K562 (cell line): Measurements from ENCODE around the gene AGO1. TPM values are rescaled to one million over a fixed set of nuclear protein-coding genes. Genes with fewer than 3 reads are reported as not detected.

ENCODE experiments used
- DIDO1 ChIP-seq: fragments of 450-650 bp; IDR thresholded peaks from 2 replicates; pipeline ENCODE4 v1.6.1; 2016; ENCODE audit warnings: low read depth, missing biosample characterization, missing genetic modification characterization
- DPF2 ChIP-seq: fragments of 450-650 bp; IDR thresholded peaks from 2 replicates; pipeline ENCODE4 v1.6.1; 2016
- FOSL1 ChIP-seq: fragments of 200-800 bp; sonication (Bioruptor generic); conservative IDR thresholded peaks from 2 replicates; pipeline ENCODE4 v1.6.1; 2016; ENCODE audit warnings: missing genetic modification characterization, missing compliant biosample characterization
- FOXK2 ChIP-seq, 2 experiments: fragments of 450-650 bp; IDR thresholded peaks in 1 of 2; conservative IDR thresholded peaks in 1 of 2; 2 replicates each; pipeline ENCODE4 v1.6.1; 2016; ENCODE audit warnings: low read depth in 2 of 2, mild to moderate bottlenecking in 1 of 2
- HEY1 ChIP-seq: fragments of 250-450 bp; sonication (Bioruptor Pico); IDR thresholded peaks from 2 replicates; pipeline ENCODE4 v1.5.0; 2020; ENCODE audit warnings: mild to moderate bottlenecking, moderate library complexity, borderline replicate concordance
- HNRNPK ChIP-seq: fragments of 200-400 bp; formaldehyde crosslinking; IDR thresholded peaks from one replicate; pipeline ENCODE4 v1.6.1; 2018; ENCODE audit warnings: mild to moderate bottlenecking, low read depth, low read length; ENCODE audit not compliant: poor library complexity, severe bottlenecking
- HOMEZ ChIP-seq: fragments of 250-450 bp; sonication (Bioruptor Pico); IDR thresholded peaks from 2 replicates; pipeline ENCODE4 v1.4.0; 2020; ENCODE audit warnings: mild to moderate bottlenecking, moderate library complexity
- MYBL2 ChIP-seq, 2 experiments: fragments of 450-650 bp in 1 of 2; sonication (generic) in 1 of 2; formaldehyde crosslinking in 1 of 2; IDR thresholded peaks; 2 replicates each; pipeline versions ENCODE4 v1.6.1 to v1.8.1; 2017 to 2022; ENCODE audit warnings: borderline replicate concordance in 1 of 2, inconsistent platforms in 1 of 2, low read depth in 1 of 2, mild to moderate bottlenecking in 1 of 2, missing genetic modification reagents in 1 of 2, moderate library complexity in 1 of 2
- NBN ChIP-seq: fragments of 450-650 bp; IDR thresholded peaks from 2 replicates; pipeline ENCODE4 v1.6.1; 2016; ENCODE audit warnings: low read depth, mild to moderate bottlenecking
- NFE2 ChIP-seq: IDR thresholded peaks from 2 replicates; pipeline ENCODE4 v1.6.1; 2014; ENCODE audit warnings: antibody characterized with exemption, low read depth
- RERE ChIP-seq: sonication (generic); formaldehyde crosslinking; IDR thresholded peaks from 2 replicates; pipeline ENCODE4 v1.8.0; 2023; ENCODE audit warnings: missing genetic modification reagents, mild to moderate bottlenecking, borderline replicate concordance
- TEAD1 ChIP-seq, 2 experiments: fragments of 450-650 bp in 1 of 2; sonication (generic) in 1 of 2; formaldehyde crosslinking; IDR thresholded peaks; 2 replicates each; pipeline versions ENCODE4 v1.4.0 to v1.8.0; 2020 to 2022; ENCODE audit warnings: mild to moderate bottlenecking in 2 of 2, missing genetic modification reagents in 1 of 2
- TEAD4 ChIP-seq, 2 experiments: sonication (generic) in 1 of 2; formaldehyde crosslinking in 1 of 2; IDR thresholded peaks; 2 replicates each; pipeline versions ENCODE4 v1.6.1 to v1.8.0; 2012 to 2022; ENCODE audit warnings: borderline replicate concordance in 1 of 2, inconsistent platforms in 1 of 2, low read length in 1 of 2, mild to moderate bottlenecking in 1 of 2, missing genetic modification reagents in 1 of 2
- TSC22D4 ChIP-seq: fragments of 450-650 bp; IDR thresholded peaks from 2 replicates; pipeline ENCODE4 v1.6.1; 2016; ENCODE audit warnings: missing genetic modification characterization, missing biosample characterization, control low read depth
- ZKSCAN3 ChIP-seq: fragments of 250-450 bp; sonication (Bioruptor Pico); IDR thresholded peaks from 2 replicates; pipeline ENCODE4 v1.4.0; 2020
- ZNF174 ChIP-seq: fragments of 250-450 bp; sonication (Bioruptor Pico); IDR thresholded peaks from 2 replicates; pipeline ENCODE4 v1.4.0; 2020; ENCODE audit warnings: mild to moderate bottlenecking
- ZNF668 ChIP-seq: fragments of 250-450 bp; sonication (Bioruptor Pico); IDR thresholded peaks from 2 replicates; pipeline ENCODE4 v1.8.0; 2022; ENCODE audit warnings: mild to moderate bottlenecking, inconsistent platforms
- polyA plus RNA-seq, 8 experiments: library from polyadenylated mRNA; depleted of rRNA in 4 of 8; stranded (reverse) in 5 of 8; unstranded in 3 of 8; fragments of >200 nt; fragmentation: Nextera tagmentation in 2 of 8; fragmentation: Illumina TruSeq in 1 of 8; extraction: Ambion mirVana in 2 of 8; extraction: Trizol in 1 of 8; gene quantifications; 2 replicates each; pipeline versions ENCODE4 v1.2.1 to v1.2.3, GENCODE V29; 2011 to 2014; ENCODE audit warnings: inconsistent platforms in 1 of 8, missing spikeins in 1 of 8
- total RNA-seq, 7 experiments: library from RNA; depleted of rRNA in 6 of 7; stranded (reverse); fragments of >200 nt in 6 of 7; fragmentation: Illumina TruSeq in 2 of 7; extraction: Trizol in 2 of 7; gene quantifications; 2 replicates each; pipeline versions ENCODE4 v1.2.1 to v1.2.3, GENCODE V29; 2011 to 2021; ENCODE audit warnings: low replicate concordance in 1 of 7

AGO1 gene
- total and polyA plus RNA-seq, 9 of the 15 experiments (the other 6 are each of a cell fraction or from before 2014, with no cell fraction given) = 7.3 to 64.2 (median 26.0) TPM

- TF ChIP-seq MYBL2 (IDR thresholded peaks at IDR 0.05; ENCODE audit: low read depth) (no peak), MYBL2 (CRISPR knock-in tag; IDR thresholded peaks at IDR 0.05; ENCODE audit: borderline replicate concordance) (no peak), TEAD4 (IDR thresholded peaks at IDR 0.05; ENCODE audit: low read length) (no peak), TEAD4 (CRISPR knock-in tag; IDR thresholded peaks at IDR 0.05; ENCODE audit: borderline replicate concordance) (no peak), ZKSCAN3 (no peak), DIDO1 (tag) (no peak), NBN (no peak), ZNF668 (CRISPR knock-in tag) (no peak), FOXK2 (conservative IDR thresholded peaks at IDR 0.05 in 1 of 2, IDR thresholded peaks at IDR 0.05 in 1 of 2; ENCODE audit: low read depth in 2 of 2) (peak; percentile 65 to 68; a peak in 3 of 4 replicates), DPF2 (no peak), ZNF174 (CRISPR knock-in tag) (no peak), TEAD1 (CRISPR knock-in tag; IDR thresholded peaks at IDR 0.05) (peak; percentile 55 to 56; a peak in 1 of 4 replicates), HEY1 (no peak), NFE2 (no peak), RERE (no peak), HNRNPK (no peak), FOSL1 (tag) (no peak), TSC22D4 (no peak), HOMEZ (0 out of 2 replicates have a peak, but pooled peaks have one; percentile 46)
These were observed at the start of gene AGO1 (continued) for GRCh38 chr1:35882945-35883634.
